Measurements from ENCODE around the gene SP140. TPM values are rescaled to one million over a fixed set of nuclear protein-coding genes. Genes with fewer than 3 reads are reported as not detected.

SP140 gene
- total RNA-seq, 1 experiment from 2014 or later: 0.12 TPM

Other genes with a start within 250 kb of the SP140 start
- gene SLC16A14, start 156.8 kb upstream of the SP140 start, total RNA-seq (2014; rRNA removed; shearing (Covaris generic)): not detected in 2 replicates
- gene SP110, start 5.8 kb upstream of the SP140 start, total RNA-seq (2014; rRNA removed; shearing (Covaris generic)): 13.5 and 19.7 TPM in 2 replicates
- 9.0 and 15.1 TPM in 2 replicates for gene SP140L, start 101.5 kb downstream of the SP140 start, total RNA-seq (2014; rRNA removed; shearing (Covaris generic))
- gene SP100, start 190.5 kb downstream of the SP140 start, total RNA-seq (2014; rRNA removed; shearing (Covaris generic)): 127 and 129 TPM in 2 replicates

Data from RPMI7951 (cell line).